ENCODE data around the gene DDX39A. TPM values are rescaled to one million over a fixed set of nuclear protein-coding genes. Genes with fewer than 3 reads are reported as not detected.

The DDX39A gene
- total and polyA plus RNA-seq, 2 donors (not counting 1 experiment from before 2014, with no cell fraction given), result 178 to 393 TPM

GRCh38 chr19:14450876-14451275 lies 31.7 kb upstream of the DDX39A start:
- Histone ChIP-seq H3K79me2 (ENCODE audit: control insufficient read depth, insufficient read depth, low read length) (peaks cover 51% of the 10 kb centered on the region), H3K36me3 (replicated peaks in 1 of 2; ENCODE audit: control extremely low read depth in 1 of 2, control insufficient read depth in 1 of 2, extremely low read depth in 1 of 2, insufficient read depth in 2 of 2, low read length in 1 of 2) (peaks cover 1 to 74% of the 10 kb centered on the region in 2 experiments), H3K4me3 (ENCODE audit: control extremely low read depth in 1 of 5, extremely low read depth in 1 of 5, insufficient read depth in 1 of 5, low read depth in 2 of 5, low read length in 4 of 5) (no peak overlapping the region), H4K20me1 (ENCODE audit: control insufficient read depth, insufficient read depth, low read length, poor library complexity, severe bottlenecking) (peaks cover 44% of the 10 kb centered on the region), H3K9me3 (ENCODE audit: control extremely low read depth in 1 of 3, control insufficient read depth in 2 of 3, insufficient read depth in 1 of 3, low read length in 2 of 3) (peaks cover 0 to 3% (median 0%) of the 10 kb centered on the region in 3 donors), H3K4me2 (replicated peaks; ENCODE audit: low read depth, low read length, poor library complexity, severe bottlenecking) (no peak overlapping the region), H2AFZ (ENCODE audit: insufficient read depth, low read depth, low read length, poor library complexity, severe bottlenecking) (no peak overlapping the region), H3K9ac (ENCODE audit: low read length) (no peak overlapping the region), H3K4me1 (ENCODE audit: control insufficient read depth in 2 of 2, insufficient read depth in 2 of 2, low read length in 2 of 2) (no peaks in the 10 kb centered on the region), H3K27me3 (replicated peaks in 1 of 4; ENCODE audit: control extremely low read depth in 1 of 4, control insufficient read depth in 3 of 4, insufficient read depth in 4 of 4, low read length in 3 of 4) (no peaks in the 10 kb centered on the region), H3K27ac (ENCODE audit: low read length in 2 of 2) (no peak overlapping the region)
- ChIA-PET POLR2A (no interaction called here), CTCF (interaction anchor here (0.7 kb wide), 1 partner anchor 19 kb away, joined by 3 read pairs; no protein-coding TSS in a partner anchor)
- 98% methylated on average over 19 of the region's 19 CpGs for WGBS (ENCODE audit: insufficient coverage)
- DNase-seq (no peak), ATAC-seq (ENCODE audit: low read depth) (no peak)
- intact Hi-C loops (cut with micrococcal nuclease), result no loop called here
- Mint-ChIP-seq H3K9me3 (ENCODE audit: insufficient read depth) (no peaks in the 10 kb centered on the region), H3K27ac (no peak overlapping the region), H3K27me3 (no peaks in the 10 kb centered on the region), H3K4me1 (peaks cover 3% of the 10 kb centered on the region), H3K4me3 (no peak overlapping the region)
- TF ChIP-seq EZH2 (IDR thresholded peaks at IDR 0.05; ENCODE audit: borderline replicate concordance, insufficient read depth, low read depth, low read length, poor library complexity, severe bottlenecking), result no peak
- TF ChIP-seq, protein P1, sequence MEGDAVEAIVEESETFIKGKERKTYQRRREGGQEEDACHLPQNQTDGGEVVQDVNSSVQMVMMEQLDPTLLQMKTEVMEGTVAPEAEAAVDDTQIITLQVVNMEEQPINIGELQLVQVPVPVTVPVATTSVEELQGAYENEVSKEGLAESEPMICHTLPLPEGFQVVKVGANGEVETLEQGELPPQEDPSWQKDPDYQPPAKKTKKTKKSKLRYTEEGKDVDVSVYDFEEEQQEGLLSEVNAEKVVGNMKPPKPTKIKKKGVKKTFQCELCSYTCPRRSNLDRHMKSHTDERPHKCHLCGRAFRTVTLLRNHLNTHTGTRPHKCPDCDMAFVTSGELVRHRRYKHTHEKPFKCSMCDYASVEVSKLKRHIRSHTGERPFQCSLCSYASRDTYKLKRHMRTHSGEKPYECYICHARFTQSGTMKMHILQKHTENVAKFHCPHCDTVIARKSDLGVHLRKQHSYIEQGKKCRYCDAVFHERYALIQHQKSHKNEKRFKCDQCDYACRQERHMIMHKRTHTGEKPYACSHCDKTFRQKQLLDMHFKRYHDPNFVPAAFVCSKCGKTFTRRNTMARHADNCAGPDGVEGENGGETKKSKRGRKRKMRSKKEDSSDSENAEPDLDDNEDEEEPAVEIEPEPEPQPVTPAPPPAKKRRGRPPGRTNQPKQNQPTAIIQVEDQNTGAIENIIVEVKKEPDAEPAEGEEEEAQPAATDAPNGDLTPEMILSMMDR (IDR thresholded peaks at IDR 0.05), result no peak

- Mint-ChIP-seq H3K4me1 (peaks cover 3% of the 10 kb centered on the region), H3K27ac (no peak overlapping the region), H3K9me3 (ENCODE audit: insufficient read depth) (no peaks in the 10 kb centered on the region), H3K4me3 (no peak overlapping the region), H3K27me3 (no peaks in the 10 kb centered on the region)
- WGBS (ENCODE audit: insufficient coverage), result 94% methylated on average over 27 of the region's 30 CpGs
- intact Hi-C loops (cut with micrococcal nuclease), result no loop called here
- Histone ChIP-seq H3K4me1 (ENCODE audit: control insufficient read depth in 2 of 2, insufficient read depth in 2 of 2, low read length in 2 of 2) (no peaks in the 10 kb centered on the region), H4K20me1 (ENCODE audit: control insufficient read depth, insufficient read depth, low read length, poor library complexity, severe bottlenecking) (peaks cover 49% of the 10 kb centered on the region), H3K4me2 (replicated peaks; ENCODE audit: low read depth, low read length, poor library complexity, severe bottlenecking) (no peak overlapping the region), H3K4me3 (ENCODE audit: control extremely low read depth in 1 of 5, extremely low read depth in 1 of 5, insufficient read depth in 1 of 5, low read depth in 2 of 5, low read length in 4 of 5) (no peak overlapping the region), H2AFZ (ENCODE audit: insufficient read depth, low read depth, low read length, poor library complexity, severe bottlenecking) (no peak overlapping the region), H3K27me3 (replicated peaks in 1 of 4; ENCODE audit: control extremely low read depth in 1 of 4, control insufficient read depth in 3 of 4, insufficient read depth in 4 of 4, low read length in 3 of 4) (no peaks in the 10 kb centered on the region), H3K9ac (ENCODE audit: low read length) (no peak overlapping the region), H3K9me3 (ENCODE audit: control extremely low read depth in 1 of 3, control insufficient read depth in 2 of 3, insufficient read depth in 1 of 3, low read length in 2 of 3) (peaks cover 0 to 3% (median 0%) of the 10 kb centered on the region in 3 donors), H3K36me3 (replicated peaks in 1 of 2; ENCODE audit: control extremely low read depth in 1 of 2, control insufficient read depth in 1 of 2, extremely low read depth in 1 of 2, insufficient read depth in 2 of 2, low read length in 1 of 2) (peaks cover 1 to 77% of the 10 kb centered on the region in 2 experiments), H3K79me2 (ENCODE audit: control insufficient read depth, insufficient read depth, low read length) (peaks cover 54% of the 10 kb centered on the region), H3K27ac (ENCODE audit: low read length in 2 of 2) (no peak overlapping the region)
- peak; percentile 53 for DNase-seq
- ATAC-seq (ENCODE audit: low read depth), result peak; percentile 64
- TF ChIP-seq, protein P1 (IDR thresholded peaks at IDR 0.05), result no peak
- no peak for TF ChIP-seq EZH2 (IDR thresholded peaks at IDR 0.05; ENCODE audit: borderline replicate concordance, insufficient read depth, low read depth, low read length, poor library complexity, severe bottlenecking)
- ChIA-PET CTCF (interaction anchor here (0.7 kb wide), 1 partner anchor 19 kb away, joined by 3 read pairs; no protein-coding TSS in a partner anchor), POLR2A (no interaction called here)
Measured at GRCh38 chr19:14450168-14450874, 31.2 kb upstream of the DDX39A start.
